ENCODE measurements around the gene GLCE. TPM values are rescaled to one million over a fixed set of nuclear protein-coding genes. Genes with fewer than 3 reads are reported as not detected.
A peak's percentile ranks its signal among the peaks of the same experiment; 100 is the strongest.

The GLCE gene
- total RNA-seq, 1 donor, result 14.8 TPM

- DNase-seq (ENCODE audit: insufficient read length, low spot score, missing footprints), result no peak
- Histone ChIP-seq H3K4me3 (ENCODE audit: insufficient read depth, low read length) (no peak overlapping the region), H4K20me1 (ENCODE audit: insufficient read depth, low read length) (no peaks in the 10 kb centered on the region), H3K9me3 (ENCODE audit: low read depth, low read length) (peaks cover 3% of the 10 kb centered on the region), H3K27me3 (ENCODE audit: insufficient read depth, low read length) (peaks cover 5% of the 10 kb centered on the region), H3K4me1 (ENCODE audit: insufficient read depth, low read length) (no peaks in the 10 kb centered on the region), H3K4me2 (ENCODE audit: insufficient read depth, low read length) (no peak overlapping the region), H3K36me3 (ENCODE audit: insufficient read depth, low read length) (no peaks in the 10 kb centered on the region), H2AFZ (ENCODE audit: low read length) (no peak overlapping the region), H3K27ac (ENCODE audit: low read depth, low read length) (no peak overlapping the region), H3K79me2 (ENCODE audit: insufficient read depth, low read length) (no peaks in the 10 kb centered on the region)
- TF ChIP-seq, protein P1, sequence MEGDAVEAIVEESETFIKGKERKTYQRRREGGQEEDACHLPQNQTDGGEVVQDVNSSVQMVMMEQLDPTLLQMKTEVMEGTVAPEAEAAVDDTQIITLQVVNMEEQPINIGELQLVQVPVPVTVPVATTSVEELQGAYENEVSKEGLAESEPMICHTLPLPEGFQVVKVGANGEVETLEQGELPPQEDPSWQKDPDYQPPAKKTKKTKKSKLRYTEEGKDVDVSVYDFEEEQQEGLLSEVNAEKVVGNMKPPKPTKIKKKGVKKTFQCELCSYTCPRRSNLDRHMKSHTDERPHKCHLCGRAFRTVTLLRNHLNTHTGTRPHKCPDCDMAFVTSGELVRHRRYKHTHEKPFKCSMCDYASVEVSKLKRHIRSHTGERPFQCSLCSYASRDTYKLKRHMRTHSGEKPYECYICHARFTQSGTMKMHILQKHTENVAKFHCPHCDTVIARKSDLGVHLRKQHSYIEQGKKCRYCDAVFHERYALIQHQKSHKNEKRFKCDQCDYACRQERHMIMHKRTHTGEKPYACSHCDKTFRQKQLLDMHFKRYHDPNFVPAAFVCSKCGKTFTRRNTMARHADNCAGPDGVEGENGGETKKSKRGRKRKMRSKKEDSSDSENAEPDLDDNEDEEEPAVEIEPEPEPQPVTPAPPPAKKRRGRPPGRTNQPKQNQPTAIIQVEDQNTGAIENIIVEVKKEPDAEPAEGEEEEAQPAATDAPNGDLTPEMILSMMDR (IDR thresholded peaks at IDR 0.05; ENCODE audit: extremely low read depth, low read depth, low read length), result no peak
Measured at GRCh38 chr15:69292826-69293420, 132.5 kb downstream of the GLCE start.

DNA sequence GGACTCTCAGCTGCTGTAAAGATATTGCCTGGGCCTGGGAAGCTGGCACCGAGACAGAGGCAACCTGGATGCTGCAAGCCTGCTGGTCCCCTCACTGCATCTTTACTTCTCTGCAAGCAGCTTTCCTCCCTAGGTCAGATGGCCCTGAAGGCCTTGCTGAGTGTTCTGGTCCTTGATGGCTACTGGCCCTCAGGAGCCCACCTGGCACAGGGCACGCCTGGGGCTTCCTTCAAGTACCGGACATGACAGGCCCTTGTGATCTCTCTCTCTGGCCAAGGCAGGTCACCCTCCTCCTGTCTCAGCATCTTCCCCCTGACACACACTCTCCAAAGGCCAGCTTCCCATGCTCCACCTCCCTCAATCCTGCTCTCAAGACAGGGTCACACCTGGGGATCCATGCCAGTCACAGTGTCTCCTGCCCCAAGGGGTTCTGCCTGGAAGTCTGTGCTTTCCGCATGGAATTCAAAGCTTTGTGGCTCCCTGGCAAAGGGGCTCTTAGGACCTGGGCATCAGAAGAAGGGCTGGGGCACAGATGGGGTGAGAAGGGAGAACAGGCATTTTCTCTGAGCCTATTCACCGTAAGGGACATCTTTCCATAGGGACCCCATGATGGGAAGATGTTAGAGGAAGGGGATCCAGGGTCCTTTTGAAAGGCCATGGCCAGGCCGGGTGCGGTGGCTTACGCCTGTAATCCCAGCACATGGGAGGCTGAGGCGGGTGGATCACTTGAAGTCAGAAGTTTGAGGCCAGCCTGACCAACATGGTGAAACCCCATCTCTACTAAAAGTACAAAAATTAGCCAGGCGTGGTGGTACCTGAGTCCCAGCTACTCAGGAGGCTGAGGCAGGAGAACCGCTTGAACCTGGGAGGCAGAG lies 133.5 kb downstream of the GLCE start:
- Histone ChIP-seq H3K4me2 (ENCODE audit: insufficient read depth, low read length) (no peak overlapping the region), H2AFZ (ENCODE audit: low read length) (no peak overlapping the region), H3K9me3 (ENCODE audit: low read depth, low read length) (peaks cover 3% of the 10 kb centered on the region), H3K4me3 (ENCODE audit: insufficient read depth, low read length) (no peak overlapping the region), H3K79me2 (ENCODE audit: insufficient read depth, low read length) (no peaks in the 10 kb centered on the region), H3K36me3 (ENCODE audit: insufficient read depth, low read length) (no peaks in the 10 kb centered on the region), H4K20me1 (ENCODE audit: insufficient read depth, low read length) (no peaks in the 10 kb centered on the region), H3K4me1 (ENCODE audit: insufficient read depth, low read length) (no peaks in the 10 kb centered on the region), H3K27ac (ENCODE audit: low read depth, low read length) (no peak overlapping the region), H3K27me3 (ENCODE audit: insufficient read depth, low read length) (peaks cover 11% of the 10 kb centered on the region)
- peak; percentile 66 for DNase-seq (ENCODE audit: insufficient read length, low spot score, missing footprints)
- TF ChIP-seq, protein P1 (IDR thresholded peaks at IDR 0.05; ENCODE audit: extremely low read depth, low read depth, low read length), result no peak

DNA sequence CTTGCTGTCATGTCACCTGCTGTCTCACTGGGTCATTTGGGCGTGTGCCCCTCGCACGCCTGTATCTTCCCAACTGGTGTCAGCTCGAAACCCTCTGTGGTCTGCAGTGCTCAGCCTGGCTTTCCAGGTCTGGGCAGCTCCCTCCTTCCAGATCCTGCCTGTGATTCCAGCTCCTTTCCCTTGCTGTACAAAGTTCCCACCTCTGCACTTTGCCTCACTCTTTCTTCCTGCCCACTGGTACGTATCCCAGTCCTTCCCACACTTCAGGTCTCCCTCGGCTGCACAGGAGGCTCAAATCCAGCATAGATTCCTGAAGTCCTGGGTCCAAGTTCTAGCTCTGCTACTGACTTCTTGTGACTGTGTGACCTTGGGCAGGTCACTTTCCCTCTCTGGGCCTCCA lies 136.2 kb downstream of the GLCE start:
- Histone ChIP-seq H3K36me3 (ENCODE audit: insufficient read depth, low read length) (no peaks in the 10 kb centered on the region), H3K79me2 (ENCODE audit: insufficient read depth, low read length) (no peaks in the 10 kb centered on the region), H4K20me1 (ENCODE audit: insufficient read depth, low read length) (no peaks in the 10 kb centered on the region), H3K4me2 (ENCODE audit: insufficient read depth, low read length) (no peak overlapping the region), H3K9me3 (ENCODE audit: low read depth, low read length) (peaks cover 3% of the 10 kb centered on the region), H3K27ac (ENCODE audit: low read depth, low read length) (no peak overlapping the region), H3K4me3 (ENCODE audit: insufficient read depth, low read length) (no peak overlapping the region), H2AFZ (ENCODE audit: low read length) (no peak overlapping the region), H3K27me3 (ENCODE audit: insufficient read depth, low read length) (peaks cover 15% of the 10 kb centered on the region), H3K4me1 (ENCODE audit: insufficient read depth, low read length) (peaks cover 4% of the 10 kb centered on the region)
- TF ChIP-seq, protein P1 (IDR thresholded peaks at IDR 0.05; ENCODE audit: extremely low read depth, low read depth, low read length), result no peak
- DNase-seq (ENCODE audit: insufficient read length, low spot score, missing footprints), result no peak
